ENCODE measurements around the gene DENND1A. TPM values are rescaled to one million over a fixed set of nuclear protein-coding genes. Genes with fewer than 3 reads are reported as not detected.
"Not testable (repeated sequence)": the region's sequence is repeated elsewhere in the genome, so short reads cannot be mapped to it uniquely, and the experiment has no call there.

The DENND1A gene
- total and polyA plus RNA-seq, 5 experiments from 2014 or later = 2.6 to 14.3 (median 5.3) TPM

DNA sequence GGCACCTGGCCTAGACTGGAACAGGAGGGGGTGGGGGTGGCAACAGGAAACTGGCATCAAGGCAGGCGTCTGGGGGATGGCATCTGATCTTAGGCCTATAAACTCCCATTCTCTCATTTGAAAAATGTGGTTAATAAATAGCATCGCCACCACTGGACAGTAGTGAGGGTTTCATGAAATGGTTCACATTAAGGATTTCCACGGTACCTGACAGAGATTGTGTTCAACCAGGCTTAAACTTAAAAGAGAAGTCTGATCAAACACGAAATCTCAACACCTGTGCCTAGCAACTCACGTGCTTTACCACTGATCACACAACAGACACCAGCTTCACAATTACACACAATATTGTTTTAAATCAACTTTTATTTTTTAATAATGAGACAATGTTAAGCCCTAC is 3.0 kb downstream of the DENND1A start:
- Mint-ChIP-seq H3K27ac (peak overlapping the region in 1 of 10 donors; percentile 12), H3K4me3 (peak overlapping the region in 2 of 10 donors; percentile 30 to 47), H3K4me1 (peaks cover 34 to 43% (median 43%) of the 10 kb centered on the region in 4 donors), H3K27me3 (no peaks in the 10 kb centered on the region), H3K36me3 (peaks cover 0 to 10% (median 8%) of the 10 kb centered on the region in 3 donors), H3K9me3 (peaks cover 0 to 5% (median 0%) of the 10 kb centered on the region in 9 donors)
- no peak for ATAC-seq
- POLR2A ChIA-PET = no interaction called here
- DNase-seq = no peak

DNA sequence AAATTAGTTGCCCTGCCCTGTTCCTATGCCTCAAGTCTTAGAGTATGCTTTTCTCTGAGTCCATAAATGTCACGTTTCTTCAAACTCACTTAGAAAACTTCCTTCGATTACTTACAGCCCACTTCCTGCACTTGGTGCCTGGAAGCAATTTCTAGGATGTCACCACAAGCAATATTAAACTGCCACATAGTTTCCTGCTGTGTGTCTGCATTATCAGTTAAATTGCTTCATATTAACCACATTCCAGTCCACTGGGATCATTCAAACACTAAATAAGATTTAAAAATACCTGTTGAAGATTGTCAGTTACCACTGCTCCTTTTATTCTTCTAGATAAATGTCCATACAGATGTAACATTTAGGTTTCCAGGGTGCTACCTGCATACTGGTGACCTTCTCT is 4.1 kb downstream of the DENND1A start:
- Mint-ChIP-seq H3K27me3 (no peaks in the 10 kb centered on the region), H3K36me3 (peaks cover 4 to 10% (median 8%) of the 10 kb centered on the region in 3 donors), H3K27ac (no peak overlapping the region), H3K4me3 (no peak overlapping the region), H3K4me1 (peaks cover 37 to 52% (median 46%) of the 10 kb centered on the region in 4 donors), H3K9me3 (peaks cover 0 to 5% (median 0%) of the 10 kb centered on the region in 9 donors)
- ATAC-seq (no peak), DNase-seq (no peak)
- POLR2A ChIA-PET = no interaction called here

DNA sequence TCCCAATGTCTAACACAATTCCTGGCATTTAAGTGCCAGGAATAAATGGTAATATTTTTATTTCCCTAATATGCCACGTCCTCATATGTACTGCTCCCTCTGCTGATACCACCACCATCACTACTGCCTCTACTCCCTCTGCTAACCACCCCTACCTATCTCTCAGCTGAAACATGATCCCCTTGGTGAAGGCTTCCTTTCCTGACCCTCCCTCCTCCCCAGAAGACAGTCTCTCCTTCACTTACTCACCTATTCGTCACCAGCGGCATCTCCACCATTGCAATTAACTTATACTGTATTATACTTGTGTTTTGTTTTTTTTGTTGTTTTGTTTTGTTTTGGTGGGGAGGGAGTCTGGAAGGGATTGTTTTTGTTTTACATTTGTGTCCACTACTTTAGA is 4.8 kb downstream of the DENND1A start:
- no peaks in the 10 kb centered on the region for H3K27me3 Mint-ChIP-seq
- DNase-seq = no peak
- no peak overlapping the region for H3K4me3 Mint-ChIP-seq
- POLR2A ChIA-PET = no interaction called here
- ATAC-seq = no peak
- H3K4me1 Mint-ChIP-seq = peaks cover 32 to 49% (median 41%) of the 10 kb centered on the region in 4 donors
- peaks cover 6 to 10% (median 8%) of the 10 kb centered on the region in 3 donors for H3K36me3 Mint-ChIP-seq
- H3K9me3 Mint-ChIP-seq = peaks cover 0 to 5% (median 0%) of the 10 kb centered on the region in 9 donors
- peak overlapping the region in 1 of 10 donors; percentile 9 for H3K27ac Mint-ChIP-seq

DNA sequence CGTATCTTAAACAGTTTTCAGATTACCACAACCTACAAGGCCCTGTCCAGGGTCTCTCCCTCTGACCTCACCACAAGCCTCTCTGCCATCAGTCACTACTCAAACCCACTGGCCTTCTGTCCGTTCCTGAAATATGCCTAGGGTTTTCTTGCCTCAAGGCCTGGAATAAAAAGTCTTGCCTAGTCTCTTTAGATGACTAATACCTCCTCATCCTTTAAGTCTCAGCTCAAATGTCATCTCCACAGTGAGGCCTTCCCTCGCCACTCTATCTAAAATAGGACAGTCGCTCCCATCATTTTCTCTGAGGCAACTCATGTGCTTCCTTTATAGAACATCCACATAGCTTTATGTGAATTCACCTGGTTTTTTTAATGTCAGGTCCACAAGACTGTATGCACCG is 5.2 kb downstream of the DENND1A start:
- ATAC-seq = no peak
- Mint-ChIP-seq H3K27ac (peak overlapping the region in 1 of 10 donors; percentile 9), H3K4me3 (no peak overlapping the region), H3K4me1 (peaks cover 32 to 48% (median 41%) of the 10 kb centered on the region in 4 donors), H3K36me3 (peaks cover 6 to 10% (median 8%) of the 10 kb centered on the region in 3 donors), H3K27me3 (no peaks in the 10 kb centered on the region), H3K9me3 (peaks cover 0 to 5% (median 0%) of the 10 kb centered on the region in 9 donors)
- POLR2A ChIA-PET = no interaction called here
- DNase-seq = no peak

DNA sequence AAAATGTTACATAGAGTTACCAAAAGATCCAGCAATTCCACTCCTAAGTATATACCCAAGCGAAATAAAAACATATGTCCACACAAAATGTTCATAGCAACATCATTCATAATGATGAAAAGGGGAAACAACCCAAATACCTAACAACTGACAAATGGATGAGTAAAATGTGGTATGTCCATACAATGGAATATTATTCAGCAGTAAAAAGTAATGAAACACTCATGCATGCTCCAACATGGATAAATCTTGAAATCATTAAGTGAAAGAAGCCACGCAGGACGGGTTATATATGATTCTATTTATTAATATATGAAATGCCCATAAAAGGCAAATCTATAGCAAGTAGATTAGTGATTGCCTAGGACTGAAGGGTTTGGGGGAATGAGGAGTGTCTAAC is 6.0 kb downstream of the DENND1A start:
- Mint-ChIP-seq H3K4me3 (no peak overlapping the region), H3K4me1 (peaks cover 30 to 43% (median 37%) of the 10 kb centered on the region in 4 donors), H3K9me3 (peaks cover 0 to 5% (median 0%) of the 10 kb centered on the region in 9 donors), H3K27me3 (no peaks in the 10 kb centered on the region), H3K36me3 (peaks cover 6 to 10% (median 8%) of the 10 kb centered on the region in 3 donors), H3K27ac (no peak overlapping the region)
- ATAC-seq = no peak
- DNase-seq = no peak
- POLR2A ChIA-PET = no interaction called here

DNA sequence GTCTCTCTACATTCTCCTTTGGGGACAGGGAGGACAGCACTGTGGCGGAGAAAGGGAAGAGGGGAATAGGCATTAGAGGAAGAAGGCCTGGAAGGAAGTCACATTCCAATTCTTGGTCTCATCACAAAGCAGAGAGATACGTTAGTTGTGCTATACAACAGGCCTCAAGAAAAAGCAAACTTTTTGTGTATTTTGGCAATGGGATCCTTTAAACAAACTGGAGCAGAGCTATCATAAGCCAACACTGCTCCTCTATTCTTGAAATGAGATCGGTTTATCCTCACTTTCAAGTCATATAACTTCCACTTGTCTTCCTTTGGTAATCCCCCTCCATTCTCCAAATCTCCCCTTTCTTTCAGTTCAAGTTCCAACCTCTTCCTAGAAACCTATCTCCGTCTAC is 6.5 kb downstream of the DENND1A start:
- no peak overlapping the region for H3K27ac Mint-ChIP-seq
- no peak overlapping the region for H3K4me3 Mint-ChIP-seq
- POLR2A ChIA-PET = no interaction called here
- H3K27me3 Mint-ChIP-seq = no peaks in the 10 kb centered on the region
- no peak for ATAC-seq
- DNase-seq = no peak
- peaks cover 26 to 42% (median 32%) of the 10 kb centered on the region in 4 donors for H3K4me1 Mint-ChIP-seq
- peaks cover 0 to 5% (median 0%) of the 10 kb centered on the region in 9 donors for H3K9me3 Mint-ChIP-seq
- peaks cover 6 to 15% (median 12%) of the 10 kb centered on the region in 3 donors for H3K36me3 Mint-ChIP-seq

DNA sequence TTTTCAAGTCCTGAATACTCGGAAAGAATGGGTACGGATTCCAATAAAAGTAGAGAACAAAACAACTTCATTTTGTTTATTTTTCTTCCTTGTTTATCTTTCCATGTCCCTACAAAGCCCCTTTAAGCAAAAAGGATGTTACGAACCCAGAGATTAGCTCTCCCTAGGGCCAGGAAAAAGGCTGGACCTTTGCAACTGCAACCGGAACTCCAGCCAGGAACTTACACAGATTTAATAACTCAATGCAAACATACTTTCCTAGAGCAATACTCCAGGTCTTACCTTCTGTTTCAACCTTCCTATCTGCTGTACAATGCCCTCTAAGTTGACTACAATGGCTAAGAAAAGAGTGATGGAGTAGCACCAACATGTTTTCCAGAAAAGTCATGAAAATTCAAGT is 7.0 kb downstream of the DENND1A start:
- Mint-ChIP-seq H3K27ac (no peak overlapping the region), H3K27me3 (no peaks in the 10 kb centered on the region), H3K4me3 (no peak overlapping the region), H3K36me3 (peaks cover 6 to 15% (median 12%) of the 10 kb centered on the region in 3 donors), H3K4me1 (peaks cover 21 to 38% (median 28%) of the 10 kb centered on the region in 4 donors), H3K9me3 (peaks cover 0 to 5% (median 0%) of the 10 kb centered on the region in 9 donors)
- no peak for ATAC-seq
- no peak for DNase-seq
- POLR2A ChIA-PET = no interaction called here

DNA sequence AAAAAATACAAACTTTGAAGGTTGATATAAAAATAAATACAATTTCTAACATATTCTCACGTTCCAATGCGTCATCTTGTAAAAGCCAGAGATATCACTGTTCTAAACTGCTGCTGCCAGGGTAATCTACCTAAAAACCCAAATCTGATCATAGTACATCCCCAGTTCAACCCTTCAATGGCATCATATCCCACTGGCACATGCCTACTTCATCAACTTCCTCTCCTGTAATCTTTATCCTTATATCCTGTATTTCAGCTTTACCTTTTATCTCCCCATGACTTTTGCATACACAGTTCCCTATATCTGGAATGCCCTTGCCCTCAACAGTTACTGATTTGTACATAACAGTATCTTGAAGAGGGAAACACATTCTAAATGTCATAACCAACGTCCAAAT is 7.5 kb downstream of the DENND1A start:
- POLR2A ChIA-PET = no interaction called here
- Mint-ChIP-seq H3K27ac (no peak overlapping the region), H3K4me1 (peaks cover 18 to 33% (median 23%) of the 10 kb centered on the region in 4 donors), H3K27me3 (no peaks in the 10 kb centered on the region), H3K36me3 (peaks cover 6 to 15% (median 12%) of the 10 kb centered on the region in 3 donors), H3K4me3 (no peak overlapping the region), H3K9me3 (peaks cover 0 to 5% (median 0%) of the 10 kb centered on the region in 9 donors)
- DNase-seq (no peak), ATAC-seq (no peak)

DNA sequence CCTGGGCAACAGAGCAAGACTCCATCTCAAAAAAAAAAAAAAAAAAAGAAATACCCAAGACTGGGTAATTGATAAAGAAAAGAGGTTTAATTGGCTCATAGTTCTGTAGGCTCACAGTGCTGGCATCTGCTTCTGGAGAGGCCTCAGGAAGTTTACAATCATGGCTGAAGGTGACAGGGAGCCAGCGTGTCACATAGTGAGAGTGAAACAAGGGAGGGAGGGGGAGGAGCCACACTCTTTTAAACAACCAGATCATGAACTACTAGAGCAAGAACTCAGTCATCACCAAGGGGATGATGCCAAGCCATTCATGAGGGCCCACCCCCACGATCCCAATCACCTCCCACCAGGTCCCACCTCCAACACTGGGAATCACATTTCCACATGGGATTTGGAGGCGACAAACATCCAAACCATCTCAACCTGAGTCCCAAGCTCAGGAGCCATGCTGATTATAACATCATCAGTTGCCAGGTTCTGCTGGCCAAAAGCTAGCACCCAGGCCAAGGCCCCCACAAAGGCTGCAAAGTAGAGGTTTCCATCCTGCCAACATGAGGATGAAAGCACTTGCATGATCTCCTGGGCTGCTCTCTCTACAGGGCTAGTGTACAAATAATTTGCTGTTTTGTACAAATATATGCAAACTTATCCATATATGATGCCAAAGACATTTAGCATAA is 15.3 kb downstream of the DENND1A start:
- H3K27me3 Mint-ChIP-seq = no peaks in the 10 kb centered on the region
- DNase-seq (no peak), ATAC-seq (no peak)
- H3K4me1 Mint-ChIP-seq = peaks cover 3 to 8% (median 5%) of the 10 kb centered on the region in 4 donors
- H3K36me3 Mint-ChIP-seq = peaks cover 7 to 20% (median 12%) of the 10 kb centered on the region in 3 donors
- POLR2A ChIA-PET = no interaction called here
- H3K9me3 Mint-ChIP-seq = peaks cover 0 to 3% (median 0%) of the 10 kb centered on the region in 9 donors
- H3K4me3 Mint-ChIP-seq = no peak overlapping the region
- no peak overlapping the region for H3K27ac Mint-ChIP-seq

DNA sequence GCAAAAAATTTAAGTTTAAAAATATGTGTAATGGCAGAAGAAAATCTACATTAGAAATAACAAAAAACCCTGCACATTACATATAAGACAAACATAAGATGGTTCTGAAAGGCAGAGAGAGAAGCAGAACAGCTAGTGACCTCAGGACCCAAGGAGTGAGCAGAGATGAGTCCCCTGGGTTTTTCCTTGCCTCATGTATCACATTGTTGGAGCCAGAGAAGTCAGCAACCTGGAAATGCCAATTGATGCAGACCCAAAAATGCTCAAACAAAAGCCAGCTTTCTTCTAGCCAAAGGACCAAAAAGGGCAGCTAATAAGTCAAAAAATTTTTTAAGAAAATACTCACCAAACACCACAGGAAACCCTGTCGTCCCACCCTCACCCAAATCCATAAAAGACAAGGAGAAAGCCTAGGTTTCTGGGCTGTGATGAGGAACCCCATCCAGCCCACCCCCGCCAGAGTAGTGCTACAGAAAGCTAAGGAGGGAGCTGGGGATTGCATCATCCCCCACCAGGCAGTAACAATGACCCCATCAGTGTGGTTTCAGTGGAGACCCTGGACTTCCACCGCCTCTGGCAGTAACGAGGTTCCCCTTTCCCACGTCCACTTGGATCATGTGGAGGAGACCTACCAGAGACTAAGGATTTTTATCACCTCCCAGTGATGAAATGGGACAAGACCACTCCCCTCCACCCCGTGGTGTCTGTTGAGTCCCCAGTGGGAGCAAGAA is 17.6 kb downstream of the DENND1A start:
- no peak for ATAC-seq
- no peak for DNase-seq
- POLR2A ChIA-PET = no interaction called here
- no peak overlapping the region for H3K27ac Mint-ChIP-seq
- no peak overlapping the region for H3K4me3 Mint-ChIP-seq
- H3K36me3 Mint-ChIP-seq = peaks cover 7 to 16% (median 8%) of the 10 kb centered on the region in 3 donors
- H3K27me3 Mint-ChIP-seq = no peaks in the 10 kb centered on the region
- H3K9me3 Mint-ChIP-seq = peaks cover 0 to 6% (median 0%) of the 10 kb centered on the region in 9 donors
- H3K4me1 Mint-ChIP-seq = peaks cover 0 to 8% (median 4%) of the 10 kb centered on the region in 4 donors

DNA sequence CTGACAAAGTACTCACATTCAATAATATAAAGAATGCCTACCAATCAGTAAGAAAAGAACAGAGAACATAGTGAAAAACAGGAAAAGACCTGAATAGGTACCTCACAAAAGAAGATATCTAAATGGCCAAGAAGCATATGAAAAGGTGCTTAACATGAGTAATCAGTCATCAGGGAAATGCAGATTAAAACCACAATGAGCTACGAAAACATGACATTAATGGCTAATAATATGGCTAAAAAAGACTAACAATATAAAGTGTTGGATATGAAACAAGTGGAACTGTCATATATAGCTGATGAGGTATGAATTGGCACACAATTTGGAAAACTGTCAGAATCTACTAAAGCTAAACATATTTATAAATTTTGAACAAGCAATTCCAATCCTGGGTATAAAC is 18.9 kb downstream of the DENND1A start:
- Mint-ChIP-seq H3K36me3 (peaks cover 6 to 16% (median 8%) of the 10 kb centered on the region in 3 donors), H3K9me3 (peaks cover 0 to 6% (median 0%) of the 10 kb centered on the region in 9 donors), H3K27me3 (no peaks in the 10 kb centered on the region), H3K27ac (no peak overlapping the region), H3K4me1 (peaks cover 0 to 8% (median 4%) of the 10 kb centered on the region in 4 donors), H3K4me3 (no peak overlapping the region)
- DNase-seq (no peak), ATAC-seq (no peak)
- POLR2A ChIA-PET = no interaction called here

DNA sequence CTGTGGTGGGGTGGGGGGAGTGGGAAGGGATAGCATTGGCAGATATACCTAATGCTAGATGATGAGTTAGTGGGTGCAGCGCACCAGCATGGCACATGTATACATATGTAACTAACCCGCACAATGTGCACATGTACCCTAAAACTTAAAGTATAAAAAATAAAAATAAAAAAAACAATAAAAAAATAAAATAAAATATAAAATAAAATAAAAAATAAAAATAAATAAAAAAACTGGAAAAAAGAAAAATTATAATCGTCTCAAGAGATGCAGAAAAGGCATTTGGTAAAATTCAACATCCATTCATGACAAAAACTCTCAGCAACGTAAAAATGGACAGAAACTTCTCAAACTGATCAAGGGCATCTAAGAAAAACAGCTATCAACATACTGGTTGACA is 20.7 kb downstream of the DENND1A start:
- H3K4me3 Mint-ChIP-seq, ATAC-seq, DNase-seq, H3K27me3 Mint-ChIP-seq, H3K27ac Mint-ChIP-seq, H3K4me1 Mint-ChIP-seq, POLR2A ChIA-PET: not testable (repeated sequence)
- H3K9me3 Mint-ChIP-seq = peaks cover 0 to 11% (median 3%) of the 10 kb centered on the region in 9 donors
- H3K36me3 Mint-ChIP-seq = peaks cover 5 to 15% (median 8%) of the 10 kb centered on the region in 3 donors

DNA sequence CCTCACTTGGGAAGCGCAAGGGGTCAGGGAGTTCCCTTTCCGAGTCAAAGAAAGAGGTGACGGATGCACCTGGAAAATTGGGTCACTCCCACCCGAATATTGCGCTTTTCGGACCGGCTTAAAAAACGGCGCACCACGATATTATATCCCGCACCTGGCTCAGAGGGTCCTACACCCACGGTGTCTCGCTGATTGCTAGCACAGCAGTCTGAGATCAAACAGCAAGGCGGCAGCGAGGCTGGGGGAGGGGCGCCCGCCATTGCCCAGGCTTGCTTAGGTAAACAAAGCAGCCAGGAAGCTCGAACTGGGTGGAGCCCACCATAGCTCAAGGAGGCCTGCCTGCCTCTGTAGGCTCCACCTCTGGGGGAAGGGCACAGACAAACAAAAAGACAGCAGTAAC is 26.4 kb downstream of the DENND1A start:
- peaks cover 12 to 23% (median 14%) of the 10 kb centered on the region in 3 donors for H3K36me3 Mint-ChIP-seq

More for the DNA sequence above, 26.4 kb downstream of the DENND1A start:
- ATAC-seq, DNase-seq, H3K27ac Mint-ChIP-seq, POLR2A ChIA-PET, H3K4me3 Mint-ChIP-seq, H3K27me3 Mint-ChIP-seq: not testable (repeated sequence)
- Mint-ChIP-seq H3K4me1 (peaks cover 2 to 14% (median 12%) of the 10 kb centered on the region in 4 donors), H3K9me3 (peaks cover 0 to 20% (median 4%) of the 10 kb centered on the region in 9 donors)
